ENCODE measurements around the gene MRPL10.

The MRPL10 gene

GRCh38 chr17:47808830-47809480 lies 22.4 kb downstream of the MRPL10 start:
- Histone ChIP-seq H3K4me3 (no peak overlapping the region), H3K36me3 (replicated peaks) (no peaks in the 10 kb centered on the region; the same call in 1 of the 2 replicates), H3K9me3 (no peaks in the 10 kb centered on the region), H3K27me3 (ENCODE audit: low read depth) (no peaks in the 10 kb centered on the region), H3K4me1 (no peaks in the 10 kb centered on the region)
- in situ Hi-C loops (cut with MboI; ENCODE audit: low sequenced_read_pairs): no loop called here
- no peak for DNase-seq (ENCODE audit: low spot score in 2 of 2)

DNA sequence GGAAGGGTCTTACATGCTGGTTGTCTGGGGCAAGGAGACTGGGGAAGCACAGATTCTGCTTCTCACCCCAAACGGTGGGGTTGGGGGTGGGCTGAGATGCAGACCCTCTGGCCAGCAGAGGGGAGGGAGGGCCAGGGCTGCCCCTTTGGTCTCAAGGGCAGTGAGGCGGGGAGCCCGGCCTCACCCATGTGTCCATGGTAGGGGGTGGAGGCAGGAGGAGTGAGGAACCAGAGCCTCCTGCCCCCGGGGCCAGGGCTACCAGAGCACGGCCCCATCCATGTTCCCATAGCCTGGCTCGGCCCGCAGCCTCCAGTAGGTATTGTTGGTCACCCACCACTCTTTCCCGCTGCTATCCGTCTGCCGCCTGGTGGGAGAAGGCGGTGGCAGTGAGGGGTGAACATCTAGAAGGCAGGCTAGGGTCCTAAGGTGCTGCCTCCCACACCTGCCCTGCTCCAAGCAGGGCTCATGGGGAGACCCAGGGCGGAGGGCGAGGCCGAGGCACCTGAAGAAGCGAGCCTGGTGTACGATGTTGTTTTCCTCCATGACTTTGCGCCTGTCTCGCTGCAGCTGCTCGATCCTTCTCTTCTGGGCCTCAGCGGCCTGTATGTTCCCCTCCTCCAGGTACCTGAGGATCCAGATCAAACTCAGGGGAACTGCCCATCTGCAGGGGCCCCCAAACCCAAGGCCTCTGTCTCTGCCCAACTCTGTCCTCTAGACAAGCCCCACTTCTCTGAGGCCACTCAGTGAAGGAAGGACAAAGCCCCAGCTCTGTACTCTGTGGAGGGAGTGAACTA lies 23.1 kb downstream of the MRPL10 start:
- Histone ChIP-seq H3K27me3 (ENCODE audit: low read depth) (peaks cover 6% of the 10 kb centered on the region; the same call in 1 of the 2 replicates), H3K9me3 (no peaks in the 10 kb centered on the region), H3K4me3 (no peak overlapping the region), H3K36me3 (replicated peaks) (no peaks in the 10 kb centered on the region; the same call in 1 of the 2 replicates), H3K4me1 (no peaks in the 10 kb centered on the region)
- in situ Hi-C loops (cut with MboI; ENCODE audit: low sequenced_read_pairs): no loop called here
- DNase-seq (ENCODE audit: low spot score in 2 of 2): no peak

DNA sequence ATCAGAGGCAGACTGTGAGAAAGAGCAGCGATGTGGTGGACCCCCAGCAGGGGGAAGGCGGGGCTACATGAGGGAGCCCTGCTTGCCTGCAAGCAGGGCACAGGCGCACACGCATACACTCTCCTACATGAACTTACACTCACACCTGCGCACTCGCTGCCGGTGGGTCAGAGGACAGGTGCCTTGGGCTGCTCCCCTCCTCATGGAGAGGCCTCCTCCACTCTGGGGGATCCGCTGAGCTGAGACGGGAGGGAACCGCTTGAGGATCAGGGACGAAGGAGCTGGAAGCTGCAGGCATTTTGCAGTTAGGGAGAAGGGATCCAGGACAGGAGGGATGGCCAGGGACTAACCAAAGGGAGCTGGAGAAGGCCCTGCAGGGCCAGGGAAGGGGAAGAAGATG lies 23.9 kb downstream of the MRPL10 start:
- no peak overlapping the region for H3K4me3 ChIP-seq
- no peaks in the 10 kb centered on the region for H3K4me1 ChIP-seq
- no peak for DNase-seq (ENCODE audit: low spot score in 2 of 2)
- in situ Hi-C loops (cut with MboI; ENCODE audit: low sequenced_read_pairs): no loop called here
- H3K36me3 ChIP-seq (replicated peaks): no peaks in the 10 kb centered on the region; the same call in 1 of the 2 replicates
- peaks cover 6% of the 10 kb centered on the region; the same call in 1 of the 2 replicates for H3K27me3 ChIP-seq (ENCODE audit: low read depth)
- H3K9me3 ChIP-seq: no peaks in the 10 kb centered on the region

- H3K27me3 ChIP-seq (ENCODE audit: low read depth): peaks cover 6% of the 10 kb centered on the region; the same call in 1 of the 2 replicates
- no peaks in the 10 kb centered on the region; the same call in 1 of the 2 replicates for H3K36me3 ChIP-seq (replicated peaks)
- in situ Hi-C loops (cut with MboI; ENCODE audit: low sequenced_read_pairs): no loop called here
- H3K4me3 ChIP-seq: no peak overlapping the region
- DNase-seq (ENCODE audit: low spot score in 2 of 2): no peak
- no peaks in the 10 kb centered on the region for H3K9me3 ChIP-seq
- no peaks in the 10 kb centered on the region for H3K4me1 ChIP-seq
Observed at GRCh38 chr17:47806913-47807255, 24.5 kb downstream of the MRPL10 start.

DNA sequence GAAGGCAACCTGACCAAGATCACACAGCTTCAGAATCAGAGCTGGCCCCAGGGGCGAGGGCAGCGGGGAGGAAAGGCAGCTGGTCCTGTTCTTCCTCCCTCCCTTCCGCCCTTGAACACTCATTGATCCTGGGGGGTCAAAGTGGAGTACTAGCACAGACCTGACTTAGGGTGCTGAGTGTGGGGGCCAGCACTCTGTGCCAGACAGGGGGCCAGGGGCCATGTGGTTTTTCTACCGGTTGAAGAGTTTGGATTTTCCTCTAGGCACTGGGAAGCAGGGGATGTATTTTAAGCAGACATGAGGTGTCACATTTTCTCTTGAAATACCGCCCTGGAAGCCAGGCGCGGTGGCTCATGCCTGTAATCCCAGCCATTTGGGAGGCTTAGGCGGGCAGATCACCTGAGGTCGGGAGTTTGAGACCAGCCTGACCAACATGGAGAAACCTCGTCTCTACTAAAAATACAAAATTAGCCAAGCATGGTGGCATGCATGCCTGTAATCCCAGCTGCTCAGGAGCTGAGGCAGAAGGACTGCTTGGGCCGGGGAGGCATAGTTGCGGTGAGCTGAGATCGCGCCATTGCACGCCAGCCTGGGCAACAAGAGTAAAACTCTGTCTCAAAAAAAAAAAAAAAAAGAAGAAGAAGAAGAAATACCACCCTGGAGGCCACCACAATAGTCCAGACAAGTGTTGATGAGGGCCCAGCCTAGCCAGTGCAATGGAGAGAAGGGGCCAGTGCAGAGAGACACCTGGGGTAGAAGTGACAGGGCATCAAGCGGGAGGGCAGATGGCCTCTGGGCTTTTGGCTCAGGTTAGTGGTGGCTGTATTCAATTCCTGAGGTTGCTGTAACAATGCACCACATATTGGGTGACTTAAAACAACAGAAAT lies 25.1 kb downstream of the MRPL10 start:
- no peaks in the 10 kb centered on the region for H3K9me3 ChIP-seq
- peaks cover 6% of the 10 kb centered on the region; the same call in 1 of the 2 replicates for H3K27me3 ChIP-seq (ENCODE audit: low read depth)
- no peak for DNase-seq (ENCODE audit: low spot score in 2 of 2)
- H3K4me3 ChIP-seq: no peak overlapping the region
- in situ Hi-C loops (cut with MboI; ENCODE audit: low sequenced_read_pairs): no loop called here
- H3K4me1 ChIP-seq: no peaks in the 10 kb centered on the region
- H3K36me3 ChIP-seq (replicated peaks): no peaks in the 10 kb centered on the region; the same call in 1 of the 2 replicates

DNA sequence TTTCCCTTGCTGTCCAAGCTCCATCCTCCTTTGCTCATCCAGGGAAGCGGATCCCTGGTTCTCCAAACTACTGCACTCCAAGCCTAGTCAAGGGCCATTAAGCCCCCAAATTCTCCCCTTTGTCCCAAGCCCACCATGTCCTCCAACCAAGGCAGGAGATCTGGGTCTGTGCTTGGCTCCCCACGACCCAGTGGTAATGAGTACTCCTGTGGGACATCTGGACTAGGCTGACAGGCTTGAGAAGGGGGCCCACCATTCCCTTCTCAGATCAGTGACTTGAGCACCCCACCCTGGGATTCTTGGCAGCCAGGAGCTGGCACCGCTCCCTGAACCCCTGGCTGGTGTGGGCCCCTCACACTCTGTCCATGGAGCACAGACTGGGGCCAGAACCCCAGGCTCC lies 26.9 kb downstream of the MRPL10 start:
- H3K36me3 ChIP-seq (replicated peaks): no peaks in the 10 kb centered on the region; the same call in 1 of the 2 replicates
- H3K9me3 ChIP-seq: no peaks in the 10 kb centered on the region
- DNase-seq (ENCODE audit: low spot score in 2 of 2): no peak
- in situ Hi-C loops (cut with MboI; ENCODE audit: low sequenced_read_pairs): no loop called here
- H3K27me3 ChIP-seq (ENCODE audit: low read depth): peaks cover 10% of the 10 kb centered on the region
- no peaks in the 10 kb centered on the region for H3K4me1 ChIP-seq
- H3K4me3 ChIP-seq: no peak overlapping the region

DNA sequence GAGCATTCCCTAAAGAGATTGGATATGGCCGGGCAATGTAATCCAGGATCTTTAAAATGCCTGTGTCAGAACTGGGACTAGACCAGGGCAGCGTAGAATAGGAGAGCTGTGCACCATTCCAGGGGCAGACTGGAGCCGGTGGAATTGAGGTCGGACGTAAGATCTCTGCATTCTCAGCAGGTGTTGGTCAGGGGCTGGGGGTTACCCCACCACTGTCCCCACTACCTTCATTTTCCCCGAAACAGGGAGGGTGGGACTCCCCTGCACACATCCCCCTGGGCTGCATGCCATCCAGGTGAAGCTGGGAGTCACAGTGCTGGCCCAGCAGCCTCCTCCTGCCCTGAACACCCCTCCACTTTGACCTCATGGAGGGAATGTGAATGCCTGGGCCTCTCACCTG lies 27.6 kb downstream of the MRPL10 start:
- H3K9me3 ChIP-seq: no peaks in the 10 kb centered on the region
- H3K36me3 ChIP-seq (replicated peaks): no peaks in the 10 kb centered on the region; the same call in 1 of the 2 replicates
- H3K4me3 ChIP-seq: no peak overlapping the region
- H3K27me3 ChIP-seq (ENCODE audit: low read depth): peaks cover 10% of the 10 kb centered on the region
- no peak for DNase-seq (ENCODE audit: low spot score in 2 of 2)
- in situ Hi-C loops (cut with MboI; ENCODE audit: low sequenced_read_pairs): no loop called here
- no peaks in the 10 kb centered on the region for H3K4me1 ChIP-seq

DNA sequence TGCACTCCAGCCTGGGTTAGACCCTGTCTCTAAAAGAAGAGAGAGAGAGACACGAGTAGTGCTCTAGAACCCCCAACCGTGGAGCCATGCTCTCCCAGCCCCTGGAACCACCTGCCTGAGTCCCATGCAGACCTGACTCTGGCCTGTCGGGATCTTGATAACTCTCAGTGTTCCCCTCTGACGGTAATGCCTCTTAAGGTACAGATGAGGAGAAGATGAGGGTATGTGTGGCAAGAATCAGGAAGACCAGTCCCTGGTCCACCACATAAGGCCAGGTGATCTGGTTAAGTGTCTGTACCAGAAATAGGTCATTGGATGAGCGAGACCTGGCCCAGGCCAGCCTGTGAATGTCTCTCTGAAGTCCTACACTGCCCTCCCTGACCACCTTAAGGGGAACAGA lies 28.1 kb downstream of the MRPL10 start:
- Histone ChIP-seq H3K27me3 (ENCODE audit: low read depth) (peaks cover 10% of the 10 kb centered on the region), H3K4me1 (no peaks in the 10 kb centered on the region), H3K36me3 (replicated peaks) (no peaks in the 10 kb centered on the region; the same call in 1 of the 2 replicates), H3K4me3 (no peak overlapping the region), H3K9me3 (no peaks in the 10 kb centered on the region)
- in situ Hi-C loops (cut with MboI; ENCODE audit: low sequenced_read_pairs): no loop called here
- DNase-seq (ENCODE audit: low spot score in 2 of 2): no peak

- Histone ChIP-seq H3K4me1 (no peaks in the 10 kb centered on the region), H3K4me3 (no peak overlapping the region), H3K9me3 (no peaks in the 10 kb centered on the region), H3K36me3 (replicated peaks) (no peaks in the 10 kb centered on the region), H3K27me3 (ENCODE audit: low read depth) (peaks cover 10% of the 10 kb centered on the region)
- in situ Hi-C loops (cut with MboI; ENCODE audit: low sequenced_read_pairs): no loop called here
- DNase-seq (ENCODE audit: low spot score in 2 of 2): peak; percentile 25 to 67
Observed at GRCh38 chr17:47802341-47803022, 28.9 kb downstream of the MRPL10 start.

- H3K4me3 ChIP-seq: no peak overlapping the region
- H3K36me3 ChIP-seq (replicated peaks): no peaks in the 10 kb centered on the region
- DNase-seq (ENCODE audit: low spot score in 2 of 2): no peak
- H3K9me3 ChIP-seq: no peaks in the 10 kb centered on the region
- H3K4me1 ChIP-seq: no peaks in the 10 kb centered on the region
- peaks cover 10% of the 10 kb centered on the region for H3K27me3 ChIP-seq (ENCODE audit: low read depth)
- in situ Hi-C loops (cut with MboI; ENCODE audit: low sequenced_read_pairs): no loop called here
Observed at GRCh38 chr17:47801906-47802305, 29.4 kb downstream of the MRPL10 start.

DNA sequence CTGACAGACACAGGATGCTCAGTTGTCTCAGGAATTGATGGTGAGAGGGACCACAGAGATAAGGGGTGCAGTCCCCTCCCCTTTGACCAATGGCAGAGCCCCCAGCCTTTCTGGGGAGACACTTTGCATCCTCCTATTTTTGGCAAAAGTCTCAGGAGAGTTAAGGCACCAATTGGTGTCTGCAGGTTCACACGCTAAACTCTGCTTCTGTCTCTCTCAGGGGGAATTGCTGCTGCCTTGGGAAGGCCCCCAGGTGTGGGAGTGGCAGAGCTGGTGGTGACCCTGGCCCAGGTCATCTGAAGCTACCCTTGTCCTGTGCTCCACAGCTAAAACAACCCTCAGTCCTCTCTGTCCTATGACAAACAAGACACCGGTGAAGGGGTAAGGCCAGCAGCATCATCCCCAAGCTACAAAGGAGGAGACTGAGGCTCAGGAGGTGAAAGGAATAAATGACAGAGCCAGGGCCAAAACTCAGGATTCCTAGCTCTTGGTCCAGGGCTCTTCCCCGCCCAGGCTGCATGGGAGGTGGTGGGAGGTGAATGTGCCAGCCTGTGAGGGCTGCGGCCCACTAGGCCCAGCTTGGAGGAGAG lies 30.1 kb downstream of the MRPL10 start:
- Histone ChIP-seq H3K27me3 (ENCODE audit: low read depth) (peaks cover 10% of the 10 kb centered on the region), H3K4me1 (no peaks in the 10 kb centered on the region), H3K9me3 (no peaks in the 10 kb centered on the region), H3K36me3 (replicated peaks) (no peaks in the 10 kb centered on the region), H3K4me3 (no peak overlapping the region)
- in situ Hi-C loops (cut with MboI; ENCODE audit: low sequenced_read_pairs): no loop called here
- no peak for DNase-seq (ENCODE audit: low spot score in 2 of 2)

- Histone ChIP-seq H3K9me3 (no peaks in the 10 kb centered on the region), H3K27me3 (ENCODE audit: low read depth) (peaks cover 10% of the 10 kb centered on the region), H3K4me1 (no peaks in the 10 kb centered on the region), H3K4me3 (no peak overlapping the region), H3K36me3 (replicated peaks) (no peaks in the 10 kb centered on the region)
- DNase-seq (ENCODE audit: low spot score in 2 of 2): no peak
- in situ Hi-C loops (cut with MboI; ENCODE audit: low sequenced_read_pairs): no loop called here
Observed at GRCh38 chr17:47800686-47801085, 30.7 kb downstream of the MRPL10 start.

DNA sequence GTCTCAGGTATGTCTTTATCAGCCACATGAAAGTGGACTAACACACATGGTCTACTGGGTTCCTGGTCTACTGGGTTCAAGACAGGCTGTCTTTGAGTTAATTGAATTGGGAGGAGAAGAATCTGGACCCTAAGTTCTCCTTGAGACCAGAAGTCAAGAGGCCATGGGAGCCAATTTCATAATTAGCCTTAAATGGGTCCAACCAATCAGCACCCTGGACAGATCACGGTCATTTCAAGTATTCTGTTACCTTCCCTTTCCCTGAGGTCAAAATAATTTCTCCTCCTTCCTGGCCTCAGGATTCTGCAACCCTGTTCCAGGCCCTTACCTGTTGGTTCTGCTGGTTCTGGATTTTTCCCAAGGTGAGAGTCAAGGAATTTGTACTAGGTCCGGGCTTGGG lies 33.5 kb downstream of the MRPL10 start:
- Histone ChIP-seq H3K27me3 (ENCODE audit: low read depth) (peaks cover 34% of the 10 kb centered on the region), H3K9me3 (no peaks in the 10 kb centered on the region), H3K36me3 (replicated peaks) (no peaks in the 10 kb centered on the region), H3K4me1 (no peaks in the 10 kb centered on the region), H3K4me3 (no peak overlapping the region)
- DNase-seq (ENCODE audit: low spot score in 2 of 2): no peak
- in situ Hi-C loops (cut with MboI; ENCODE audit: low sequenced_read_pairs): no loop called here

All from HAP-1 (cell line).